Measurements from ENCODE around the gene ZNF134.

- TF ChIP-seq CTCF (conservative IDR thresholded peaks at IDR 0.05; ENCODE audit: low read depth in 2 of 2) (no peak), POLR2AphosphoS5 (IDR thresholded peaks at IDR 0.05; ENCODE audit: low read depth) (no peak), REST (IDR thresholded peaks at IDR 0.05; ENCODE audit: unreplicated experiment) (no peak), JUNB (IDR thresholded peaks at IDR 0.05; ENCODE audit: unreplicated experiment) (no peak), EZH2phosphoT487 (IDR thresholded peaks at IDR 0.05; ENCODE audit: unreplicated experiment) (no peak)
These were observed 6.8 kb downstream of the ZNF134 start for GRCh38 chr19:57620673-57621348.
